Caco-2 (cell line): ENCODE results near the gene AHNAK2. TPM values are rescaled to one million over a fixed set of nuclear protein-coding genes. Genes with fewer than 3 reads are reported as not detected.

Experiments used
- BruUV-seq: library from RNA; stranded (reverse); fragments of 400-500 nt; replicated peaks from 2 replicates; lab custom pipeline; 2021; lab: Mats Ljungman, UMichigan
- CTCF ChIA-PET: fragments of 300-600 bp; sonication (Branson Sonifier 250); formaldehyde crosslinking; loops from one replicate; lab custom pipeline; 2022; ENCODE audit warnings: antibody characterized with exemption; lab: Charles Lee
- POLR2A ChIA-PET: fragments of 300-600 bp; sonication (Branson Sonifier 250); formaldehyde crosslinking; loops from one replicate; lab custom pipeline; 2022; ENCODE audit warnings: antibody characterized with exemption; lab: Charles Lee
- DNase-seq, 2 experiments: peaks; one replicate each; pipeline versions ENCODE4 v3.0.0 to v3.0.0-alpha.2; 2020 to 2022
- H3K27me3 ChIP-seq: replicated peaks from 2 replicates; pipeline ENCODE4 v1.6.0; 2011; ENCODE audit warnings: low read length; ENCODE audit not compliant: control insufficient read depth, insufficient read depth
- H3K36me3 ChIP-seq: 2 replicates; pipeline ENCODE4 v1.5.1; 2011; ENCODE audit warnings: low read length; ENCODE audit not compliant: control insufficient read depth, insufficient read depth
- H3K4me1 ChIP-seq: fragments of 250-450 bp; sonication (Bioruptor Pico); 2 replicates; pipeline ENCODE4 v1.5.1; 2020; ENCODE audit warnings: mild to moderate bottlenecking
- H3K4me3 ChIP-seq: 2 replicates; pipeline ENCODE4 v1.5.1; 2011; ENCODE audit warnings: low read depth, mild to moderate bottlenecking, control low read depth, low read length
- H3K9me3 ChIP-seq: fragments of 250-450 bp; sonication (Bioruptor Pico); 2 replicates; pipeline ENCODE4 v1.5.1; 2020; ENCODE audit warnings: mild to moderate bottlenecking, moderate library complexity
- H3K27ac Mint-ChIP-seq: one replicate; pipeline ENCODE4 v1.8.0; 2022; ENCODE audit warnings: mixed read lengths; ENCODE audit not compliant: unreplicated experiment
- H3K27me3 Mint-ChIP-seq: one replicate; pipeline ENCODE4 v1.8.0; 2022; ENCODE audit warnings: mixed read lengths; ENCODE audit not compliant: insufficient read depth, unreplicated experiment
- H3K36me3 Mint-ChIP-seq: one replicate; pipeline ENCODE4 v1.8.0; 2022; ENCODE audit warnings: mild to moderate bottlenecking, mixed read lengths; ENCODE audit not compliant: insufficient read depth, unreplicated experiment
- H3K4me1 Mint-ChIP-seq: one replicate; pipeline ENCODE4 v1.8.0; 2022; ENCODE audit warnings: low read depth, mixed read lengths; ENCODE audit not compliant: unreplicated experiment
- H3K4me3 Mint-ChIP-seq: one replicate; pipeline ENCODE4 v1.8.0; 2022; ENCODE audit warnings: mild to moderate bottlenecking, moderate library complexity, mixed read lengths; ENCODE audit not compliant: unreplicated experiment
- H3K9me3 Mint-ChIP-seq: one replicate; pipeline ENCODE4 v1.8.0; 2022; ENCODE audit warnings: mixed read lengths; ENCODE audit not compliant: unreplicated experiment
- intact Hi-C: fragments of 100-400 bp; cut with micrococcal nuclease; formaldehyde crosslinking; loops from one replicate; pipeline ENCODE4 v1.10.0; 2022; ENCODE audit not compliant: unreplicated experiment
- total RNA-seq: library from RNA; stranded (reverse); gene quantifications from 2 replicates; pipeline ENCODE4 v1.2.3, GENCODE V29; 2022
- TF ChIP-seq, protein P1 (sequence below), 2 experiments: fragments of 200-600 bp in 1 of 2; IDR thresholded peaks; 1 replicate in 1 of 2; 2 replicates in 1 of 2; pipeline versions ENCODE4 v1.5.1 to v1.8.0; 2011 to 2022; ENCODE audit warnings: antibody characterized with exemption in 1 of 2, control low read depth in 1 of 2, inconsistent platforms in 1 of 2, low read depth in 1 of 2, low read length in 1 of 2, mild to moderate bottlenecking in 1 of 2, moderate library complexity in 1 of 2; ENCODE audit not compliant: insufficient read depth in 1 of 2, severe bottlenecking in 1 of 2, unreplicated experiment in 1 of 2

Gene AHNAK2
- total RNA-seq, 1 experiment from 2014 or later = 0.77 TPM

DNA sequence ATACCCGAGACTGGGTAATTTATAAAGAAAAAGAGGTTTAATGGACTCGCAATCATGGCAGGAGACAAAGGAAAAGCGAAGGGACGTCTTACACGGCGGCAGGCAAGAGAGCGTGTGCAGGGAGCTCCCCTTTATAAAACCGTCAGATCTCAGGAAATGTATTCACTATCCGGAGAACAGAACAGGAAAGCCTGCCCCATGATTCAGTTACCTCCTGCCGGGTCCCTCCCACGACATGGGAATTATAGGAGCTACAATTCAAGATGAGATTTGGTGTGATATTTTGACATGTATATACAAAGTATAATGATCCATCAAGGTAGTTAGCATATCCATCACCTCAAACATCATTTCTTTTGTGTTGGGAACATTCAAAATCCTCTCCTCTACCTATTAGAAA is 45.0 kb upstream of the AHNAK2 start:
- Mint-ChIP-seq H3K4me3 (no peak overlapping the region), H3K36me3 (peaks cover 26% of the 10 kb centered on the region), H3K9me3 (no peaks in the 10 kb centered on the region), H3K27ac (no peak overlapping the region), H3K4me1 (no peaks in the 10 kb centered on the region), H3K27me3 (no peaks in the 10 kb centered on the region)
- TF ChIP-seq, protein P1, sequence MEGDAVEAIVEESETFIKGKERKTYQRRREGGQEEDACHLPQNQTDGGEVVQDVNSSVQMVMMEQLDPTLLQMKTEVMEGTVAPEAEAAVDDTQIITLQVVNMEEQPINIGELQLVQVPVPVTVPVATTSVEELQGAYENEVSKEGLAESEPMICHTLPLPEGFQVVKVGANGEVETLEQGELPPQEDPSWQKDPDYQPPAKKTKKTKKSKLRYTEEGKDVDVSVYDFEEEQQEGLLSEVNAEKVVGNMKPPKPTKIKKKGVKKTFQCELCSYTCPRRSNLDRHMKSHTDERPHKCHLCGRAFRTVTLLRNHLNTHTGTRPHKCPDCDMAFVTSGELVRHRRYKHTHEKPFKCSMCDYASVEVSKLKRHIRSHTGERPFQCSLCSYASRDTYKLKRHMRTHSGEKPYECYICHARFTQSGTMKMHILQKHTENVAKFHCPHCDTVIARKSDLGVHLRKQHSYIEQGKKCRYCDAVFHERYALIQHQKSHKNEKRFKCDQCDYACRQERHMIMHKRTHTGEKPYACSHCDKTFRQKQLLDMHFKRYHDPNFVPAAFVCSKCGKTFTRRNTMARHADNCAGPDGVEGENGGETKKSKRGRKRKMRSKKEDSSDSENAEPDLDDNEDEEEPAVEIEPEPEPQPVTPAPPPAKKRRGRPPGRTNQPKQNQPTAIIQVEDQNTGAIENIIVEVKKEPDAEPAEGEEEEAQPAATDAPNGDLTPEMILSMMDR (IDR thresholded peaks at IDR 0.05; ENCODE audit: insufficient read depth in 1 of 2, low read depth in 1 of 2, low read length in 1 of 2, severe bottlenecking in 1 of 2, unreplicated experiment in 1 of 2) = no peak
- H3K9me3 ChIP-seq = no peaks in the 10 kb centered on the region
- no peaks in the 10 kb centered on the region for H3K27me3 ChIP-seq
- no peak for DNase-seq
- CTCF ChIA-PET = no interaction called here
- H3K4me3 ChIP-seq = no peak overlapping the region
- POLR2A ChIA-PET = no interaction called here
- peaks cover 15% of the 10 kb centered on the region for H3K4me1 ChIP-seq
- H3K36me3 ChIP-seq = no peaks in the 10 kb centered on the region
- intact Hi-C loops = no loop called here
- BruUV-seq = no TSS peak

DNA sequence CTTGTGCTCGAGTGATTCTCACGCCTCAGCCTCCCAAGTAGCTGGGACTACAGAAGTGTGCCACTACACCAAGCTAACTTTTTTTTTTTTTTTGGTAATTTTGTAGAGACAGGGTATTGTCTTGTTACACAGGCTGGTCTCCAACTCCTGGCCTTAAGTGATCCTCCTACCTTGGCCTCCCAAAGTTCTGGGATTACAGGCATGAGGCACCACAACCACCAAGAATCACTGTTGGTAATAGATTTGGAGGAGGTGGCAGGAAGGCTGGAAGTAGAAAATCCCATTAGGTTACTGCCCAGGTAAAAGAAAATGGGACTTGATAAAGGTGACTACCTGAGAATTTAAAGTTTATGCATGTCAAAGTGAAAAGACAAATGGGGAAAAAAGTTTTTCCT is 44.1 kb upstream of the AHNAK2 start:
- Histone ChIP-seq H3K4me3 (peak overlapping the region; percentile 71), H3K9me3 (no peaks in the 10 kb centered on the region), H3K27me3 (no peaks in the 10 kb centered on the region), H3K36me3 (no peaks in the 10 kb centered on the region), H3K4me1 (peaks cover 15% of the 10 kb centered on the region)
- no TSS peak for BruUV-seq
- POLR2A ChIA-PET = no interaction called here
- intact Hi-C loops = no loop called here
- Mint-ChIP-seq H3K36me3 (peaks cover 26% of the 10 kb centered on the region), H3K4me1 (no peaks in the 10 kb centered on the region), H3K9me3 (no peaks in the 10 kb centered on the region), H3K27me3 (no peaks in the 10 kb centered on the region), H3K27ac (peak overlapping the region; percentile 87), H3K4me3 (peak overlapping the region; percentile 86)
- TF ChIP-seq, protein P1 (IDR thresholded peaks at IDR 0.05; ENCODE audit: insufficient read depth in 1 of 2, low read depth in 1 of 2, low read length in 1 of 2, severe bottlenecking in 1 of 2, unreplicated experiment in 1 of 2) = no peak
- CTCF ChIA-PET = interaction anchor here (0.6 kb wide), 1 partner anchor 1107 kb away, joined by 14 read pairs; no protein-coding TSS in a partner anchor
- no peak for DNase-seq

DNA sequence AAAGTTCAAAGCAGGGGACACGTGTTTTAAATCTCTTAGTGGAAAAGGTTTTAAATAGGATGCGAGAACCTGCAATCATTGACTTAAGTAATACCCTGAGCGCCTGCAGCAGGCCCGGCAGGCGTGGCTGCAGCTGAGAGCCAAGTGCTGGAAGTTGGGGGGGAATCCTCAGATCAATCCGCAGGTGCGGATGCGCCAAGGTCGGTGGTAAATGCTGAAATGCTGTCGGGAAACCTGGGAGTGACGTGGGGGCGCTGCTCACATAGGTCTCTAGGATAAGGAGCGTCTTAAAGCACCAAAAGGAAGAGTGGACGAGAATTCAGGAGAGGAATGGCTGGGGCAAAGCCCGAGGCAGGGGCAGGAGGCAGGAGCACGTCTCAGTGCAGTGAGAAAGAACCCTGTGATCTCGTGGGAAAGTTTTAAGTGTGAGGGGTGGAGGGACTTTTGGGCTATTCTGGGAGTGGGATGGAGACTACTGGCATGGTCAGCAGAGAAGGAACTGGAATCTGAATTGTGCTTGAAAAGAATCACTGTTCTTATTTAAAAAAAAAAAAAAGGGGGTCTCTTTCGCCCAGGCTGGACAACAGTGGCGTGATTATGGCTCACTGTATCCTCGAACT is 43.6 kb upstream of the AHNAK2 start:
- Mint-ChIP-seq H3K4me1 (peaks cover 3% of the 10 kb centered on the region), H3K27ac (peak overlapping the region; percentile 87), H3K9me3 (no peaks in the 10 kb centered on the region), H3K4me3 (peak overlapping the region; percentile 86), H3K36me3 (peaks cover 29% of the 10 kb centered on the region), H3K27me3 (no peaks in the 10 kb centered on the region)
- no peaks in the 10 kb centered on the region for H3K27me3 ChIP-seq
- H3K36me3 ChIP-seq = no peaks in the 10 kb centered on the region
- TSS peak; percentile 85 for BruUV-seq
- H3K4me3 ChIP-seq = peak overlapping the region; percentile 71
- ChIA-PET POLR2A (interaction anchor here (1.0 to 1.2 kb wide), 4 partner anchors 22 to 44 kb away, joined by 3 to 15 read pairs (median 4); partner anchors contain the start of genes AHNAK2 and CLBA1), CTCF (interaction anchor here (0.6 kb wide), 2 partner anchors 27 to 1107 kb away, joined by 3 to 14 read pairs; no protein-coding TSS in a partner anchor)
- H3K4me1 ChIP-seq = peaks cover 15% of the 10 kb centered on the region
- peak; percentile 75 to 78 for DNase-seq
- intact Hi-C loops = loop anchor here (1.0 kb wide), 3 partner anchors 24 to 66 kb away; partner anchors contain the start of gene CLBA1
- TF ChIP-seq, protein P1 (IDR thresholded peaks at IDR 0.05; ENCODE audit: insufficient read depth in 1 of 2, low read depth in 1 of 2, low read length in 1 of 2, severe bottlenecking in 1 of 2, unreplicated experiment in 1 of 2) = peak in 1 of 2 experiments; percentile 45
- H3K9me3 ChIP-seq = no peaks in the 10 kb centered on the region
